Stimulated activated CD4-positive, alpha-beta T cell treated with anti-CD3 and anti-CD28 coated beads, Interleukin-4, amount 100 ng/mL, for 4 hours (primary cell): ENCODE data around the gene STUB1.

Experiments
- DNase-seq, 2 experiments: peaks; one replicate each; pipeline ENCODE4 v3.0.0-alpha.2; 2020

Gene STUB1

GRCh38 chr16:679814-680624 lies at the start of gene STUB1:
STUB1 (plus strand) TSS chr16:680410; CDS start chr16:680526, 116 bp downstream.
- peak; percentile 81 to 93 for DNase-seq

- DNase-seq = no peak
These were observed 49.3 kb upstream of the STUB1 start, which contains the start of gene WFIKKN1 for GRCh38 chr16:630815-631405. WFIKKN1 (plus strand) TSS chr16:630985; CDS start chr16:631254, 269 bp downstream.

GRCh38 chr16:631808-632358 lies 48.3 kb upstream of the STUB1 start:
- no peak for DNase-seq

- DNase-seq = no peak
These were observed 47.5 kb upstream of the STUB1 start for GRCh38 chr16:632486-633335.

- DNase-seq = no peak
These were observed 46.7 kb upstream of the STUB1 start for GRCh38 chr16:633336-634050.

- DNase-seq = no peak
These were observed 46.0 kb upstream of the STUB1 start for GRCh38 chr16:634051-634670.

- no peak for DNase-seq
These were observed 45.2 kb upstream of the STUB1 start for GRCh38 chr16:634996-635395.

- no peak for DNase-seq
These were observed 44.5 kb upstream of the STUB1 start for GRCh38 chr16:635573-636205.

GRCh38 chr16:636206-637080 lies 43.8 kb upstream of the STUB1 start, which contains the start of gene METTL26:
METTL26 (minus strand) TSS chr16:636305; CDS start chr16:636290, 15 bp downstream.
- peak; percentile 89 to 92 for DNase-seq

- peak; percentile 79 to 92 for DNase-seq
These were observed 42.9 kb upstream of the STUB1 start for GRCh38 chr16:637081-638018.

- DNase-seq = no peak
These were observed 42.1 kb upstream of the STUB1 start for GRCh38 chr16:638034-638543.

- no peak for DNase-seq
These were observed 41.4 kb upstream of the STUB1 start for GRCh38 chr16:638836-639235.

GRCh38 chr16:640614-641013 lies 39.6 kb upstream of the STUB1 start:
- DNase-seq = no peak

GRCh38 chr16:641326-642188 lies 38.7 kb upstream of the STUB1 start, which contains the start of gene MCRIP2:
MCRIP2 (plus strand) TSS chr16:641828; CDS start chr16:641992, 164 bp downstream.
- DNase-seq = peak; percentile 67 to 78

GRCh38 chr16:642189-643049 lies 37.8 kb upstream of the STUB1 start:
- peak in 1 of 2 experiments; percentile 46 for DNase-seq

GRCh38 chr16:643050-643368 lies 37.2 kb upstream of the STUB1 start:
- no peak for DNase-seq

GRCh38 chr16:644556-644955 lies 35.7 kb upstream of the STUB1 start:
- no peak for DNase-seq
